PC-3 (cell line): Measurements from ENCODE around the gene SYCP1. TPM values are rescaled to one million over a fixed set of nuclear protein-coding genes. Genes with fewer than 3 reads are reported as not detected.

Experiments
- ATAC-seq: fragments of 200-7000 bp; cut with Tn5 transposase; 2 replicates; pipeline ENCODE4 v1.9.1; 2020; ENCODE audit warnings: mild to moderate bottlenecking, moderate library complexity
- BruUV-seq: library from RNA; stranded (reverse); fragments of 400-500 nt; replicated peaks from 2 replicates; lab custom pipeline; 2021; lab: Mats Ljungman, UMichigan
- CTCF ChIA-PET: fragments of 300-600 bp; sonication (Branson Sonifier 250); formaldehyde crosslinking; loops from one replicate; lab custom pipeline; 2022; ENCODE audit warnings: antibody characterized with exemption; lab: Charles Lee
- POLR2A ChIA-PET: fragments of 300-600 bp; sonication (Branson Sonifier 250); formaldehyde crosslinking; loops from one replicate; lab custom pipeline; 2022; ENCODE audit warnings: antibody characterized with exemption; ENCODE audit not compliant: unreplicated experiment; lab: Charles Lee
- DNase-seq: peaks from one replicate; pipeline ENCODE4 v3.0.0-alpha.2; 2015
- H2AFZ ChIP-seq: fragments of 300-600 bp; sonication (generic); 2 replicates; pipeline ENCODE4 v1.6.0; 2016; ENCODE audit warnings: antibody characterized with exemption, low read length
- H3F3A ChIP-seq: fragments of 300-600 bp; sonication (generic); one replicate; pipeline ENCODE4 v1.6.0; 2017; ENCODE audit warnings: antibody characterized with exemption, low read length, control low read depth, mild to moderate bottlenecking; ENCODE audit not compliant: unreplicated experiment
- H3K27ac ChIP-seq: fragments of 300-600 bp; sonication (generic); 2 replicates; pipeline ENCODE4 v1.5.1; 2016; ENCODE audit warnings: mild to moderate bottlenecking, low read length
- H3K27me3 ChIP-seq: fragments of 300-600 bp; sonication (generic); 2 replicates; pipeline ENCODE4 v1.6.1; 2016; ENCODE audit warnings: low read length, mixed read lengths
- H3K36me3 ChIP-seq: fragments of 300-600 bp; sonication (generic); 2 replicates; pipeline ENCODE4 v1.6.1; 2016; ENCODE audit warnings: low read depth, mixed run types, low read length, mixed read lengths
- H3K4me1 ChIP-seq: fragments of 300-600 bp; sonication (generic); 2 replicates; pipeline ENCODE4 v1.5.1; 2016; ENCODE audit warnings: low read length; ENCODE audit not compliant: insufficient read depth
- H3K4me2 ChIP-seq: fragments of 300-600 bp; sonication (generic); 2 replicates; pipeline ENCODE4 v1.6.0; 2016; ENCODE audit warnings: low read length
- H3K4me3 ChIP-seq: fragments of 300-600 bp; sonication (generic); 2 replicates; pipeline ENCODE4 v1.5.1; 2016; ENCODE audit warnings: mild to moderate bottlenecking, low read length, mixed read lengths
- H3K79me2 ChIP-seq: fragments of 300-600 bp; sonication (generic); 2 replicates; pipeline ENCODE4 v1.6.1; 2017; ENCODE audit warnings: low read length, mixed read lengths
- H3K9ac ChIP-seq: fragments of 300-600 bp; sonication (generic); 2 replicates; pipeline ENCODE4 v1.6.0; 2016; ENCODE audit warnings: mild to moderate bottlenecking, low read length
- H3K9me2 ChIP-seq: fragments of 300-600 bp; sonication (generic); replicated peaks from 2 replicates; pipeline ENCODE4 v1.6.1; 2016; ENCODE audit warnings: mixed run types, low read length, mixed read lengths
- H3K9me3 ChIP-seq: fragments of 300-600 bp; sonication (generic); 2 replicates; pipeline ENCODE4 v1.6.1; 2016; ENCODE audit warnings: low read length, mixed read lengths
- H4K20me1 ChIP-seq: fragments of 300-600 bp; sonication (generic); 2 replicates; pipeline ENCODE4 v1.6.1; 2016; ENCODE audit warnings: low read length, mixed read lengths
- EZH2 ChIP-seq: fragments of 300-600 bp; sonication (generic); IDR thresholded peaks from one replicate; pipeline ENCODE4 v1.6.1; 2017; ENCODE audit warnings: antibody characterized with exemption, mild to moderate bottlenecking, low read length; ENCODE audit not compliant: unreplicated experiment
- EZH2phosphoT487 ChIP-seq: fragments of 300-600 bp; sonication (generic); IDR thresholded peaks from 2 replicates; pipeline ENCODE4 v1.6.1; 2018; ENCODE audit warnings: mild to moderate bottlenecking, antibody characterized with exemption, low read length, borderline replicate concordance
- intact Hi-C: fragments of 100-400 bp; cut with micrococcal nuclease; formaldehyde crosslinking; loops from 2 replicates; pipeline ENCODE4 v1.9.0; 2023
- total RNA-seq: library from RNA; depleted of rRNA; stranded (reverse); fragments of >200 nt; gene quantifications from 2 replicates; pipeline ENCODE4 v1.2.3, GENCODE V29; 2014; rRNA removed
- TF ChIP-seq, protein P1 (sequence below): fragments of 300-600 bp; sonication (generic); conservative IDR thresholded peaks from 2 replicates; pipeline ENCODE4 v1.5.1; 2017; ENCODE audit warnings: antibody characterized with exemption, low read depth, mild to moderate bottlenecking, low read length

The SYCP1 gene
- total RNA-seq, 1 experiment from 2014 or later: not detected

DNA sequence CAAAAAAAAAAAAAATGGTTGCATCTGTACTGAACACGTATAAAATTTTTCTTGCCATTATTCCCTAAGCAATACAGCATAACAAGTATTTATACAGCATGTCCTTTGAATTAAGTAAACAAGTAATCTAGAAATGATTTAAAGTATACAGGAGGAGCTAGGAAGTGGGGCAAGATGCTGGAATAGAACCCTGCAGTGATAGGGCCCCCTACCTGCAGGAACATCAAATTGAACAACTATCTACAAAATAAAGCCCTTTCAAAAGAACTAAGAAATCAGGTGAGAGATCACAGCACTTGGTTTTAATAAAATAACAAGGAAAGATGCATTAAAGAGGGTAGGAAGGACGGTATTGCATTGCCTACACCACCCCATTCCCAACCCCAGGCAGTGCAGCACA lies 185.8 kb downstream of the SYCP1 start:
- CTCF ChIA-PET: no interaction called here
- no peak for ATAC-seq

GRCh38 chr1:115041654-115042053 lies 187.0 kb downstream of the SYCP1 start:
- Histone ChIP-seq H3K36me3 (no peaks in the 10 kb centered on the region), H3K9me3 (no peaks in the 10 kb centered on the region), H3F3A (no peaks in the 10 kb centered on the region), H3K27ac (no peak overlapping the region), H3K79me2 (no peaks in the 10 kb centered on the region), H3K27me3 (peaks cover 5% of the 10 kb centered on the region; the same call in 1 of the 2 replicates), H4K20me1 (no peaks in the 10 kb centered on the region), H3K4me2 (no peak overlapping the region), H3K4me1 (no peaks in the 10 kb centered on the region), H3K9me2 (no peaks in the 10 kb centered on the region), H3K9ac (no peak overlapping the region), H3K4me3 (no peak overlapping the region), H2AFZ (no peak overlapping the region)
- intact Hi-C loops: loop anchor here (1.0 kb wide), 1 partner anchor 62 kb away; no protein-coding TSS in a partner anchor
- ChIA-PET POLR2A (no interaction called here), CTCF (interaction anchor here (0.5 to 1.0 kb wide), 5 partner anchors 12 to 694 kb away, joined by 3 to 7 read pairs (median 4); partner anchors contain the start of gene TSHB)
- BruUV-seq: no TSS peak
- no peak for TF ChIP-seq EZH2
- TF ChIP-seq, protein P1, sequence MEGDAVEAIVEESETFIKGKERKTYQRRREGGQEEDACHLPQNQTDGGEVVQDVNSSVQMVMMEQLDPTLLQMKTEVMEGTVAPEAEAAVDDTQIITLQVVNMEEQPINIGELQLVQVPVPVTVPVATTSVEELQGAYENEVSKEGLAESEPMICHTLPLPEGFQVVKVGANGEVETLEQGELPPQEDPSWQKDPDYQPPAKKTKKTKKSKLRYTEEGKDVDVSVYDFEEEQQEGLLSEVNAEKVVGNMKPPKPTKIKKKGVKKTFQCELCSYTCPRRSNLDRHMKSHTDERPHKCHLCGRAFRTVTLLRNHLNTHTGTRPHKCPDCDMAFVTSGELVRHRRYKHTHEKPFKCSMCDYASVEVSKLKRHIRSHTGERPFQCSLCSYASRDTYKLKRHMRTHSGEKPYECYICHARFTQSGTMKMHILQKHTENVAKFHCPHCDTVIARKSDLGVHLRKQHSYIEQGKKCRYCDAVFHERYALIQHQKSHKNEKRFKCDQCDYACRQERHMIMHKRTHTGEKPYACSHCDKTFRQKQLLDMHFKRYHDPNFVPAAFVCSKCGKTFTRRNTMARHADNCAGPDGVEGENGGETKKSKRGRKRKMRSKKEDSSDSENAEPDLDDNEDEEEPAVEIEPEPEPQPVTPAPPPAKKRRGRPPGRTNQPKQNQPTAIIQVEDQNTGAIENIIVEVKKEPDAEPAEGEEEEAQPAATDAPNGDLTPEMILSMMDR: peak; percentile 74
- ATAC-seq (peak; percentile 85), DNase-seq (peak; percentile 63)

More for the DNA sequence above, 185.8 kb downstream of the SYCP1 start:
- Histone ChIP-seq H3F3A (no peaks in the 10 kb centered on the region), H3K4me3 (no peak overlapping the region), H3K36me3 (no peaks in the 10 kb centered on the region), H2AFZ (no peak overlapping the region), H3K4me2 (no peak overlapping the region), H3K9ac (no peak overlapping the region), H3K9me2 (no peaks in the 10 kb centered on the region), H3K79me2 (no peaks in the 10 kb centered on the region), H3K4me1 (no peaks in the 10 kb centered on the region), H4K20me1 (no peaks in the 10 kb centered on the region), H3K9me3 (no peaks in the 10 kb centered on the region), H3K27me3 (peaks cover 5% of the 10 kb centered on the region; the same call in 1 of the 2 replicates), H3K27ac (no peak overlapping the region)
- TF ChIP-seq, protein P1: peak; percentile 53
- TF ChIP-seq EZH2phosphoT487 (no peak), EZH2 (no peak)
- BruUV-seq: no TSS peak
- intact Hi-C loops: no loop called here
- POLR2A ChIA-PET: no interaction called here
- no peak for DNase-seq

Other genes starting within 250 kb of the SYCP1 start
- gene DENND2C, start 184.8 kb upstream of the SYCP1 start, total RNA-seq: 0.95 and 2.0 TPM in 2 replicates
- not detected in 2 replicates for gene AMPD1, start 159.3 kb upstream of the SYCP1 start, total RNA-seq
- 12.6 and 15.1 TPM in 2 replicates for gene NRAS, start 138.1 kb upstream of the SYCP1 start, total RNA-seq
- 380 and 480 TPM in 2 replicates for gene CSDE1, start 96.9 kb upstream of the SYCP1 start, total RNA-seq
- 104 and 136 TPM in 2 replicates for gene SIKE1, start 74.2 kb upstream of the SYCP1 start, total RNA-seq
- gene TSHB, start 175.0 kb downstream of the SYCP1 start, total RNA-seq: not detected in 2 replicates
- gene TSPAN2, start 234.6 kb downstream of the SYCP1 start, total RNA-seq: 1.3 and 1.7 TPM in 2 replicates